Large intestine (tissue), 3 donors: Measurements from ENCODE around the gene UBE3A. TPM values are rescaled to one million over a fixed set of nuclear protein-coding genes. Genes with fewer than 3 reads are reported as not detected.

Experiments
- DNase-seq, 2 donors: peaks; one replicate each; pipeline versions ENCODE4 v3.0.0 to v3.0.0-alpha.2; 2013
- H3K27ac ChIP-seq: one replicate; pipeline ENCODE4 v1.5.1; 2013; ENCODE audit warnings: low read length
- H3K27me3 ChIP-seq: 2 replicates; pipeline ENCODE4 v1.6.1; 2013; ENCODE audit warnings: low read length; ENCODE audit not compliant: control insufficient read depth, insufficient read depth
- H3K36me3 ChIP-seq: 2 replicates; pipeline ENCODE4 v1.6.1; 2013; ENCODE audit warnings: low read length; ENCODE audit not compliant: control insufficient read depth, insufficient read depth
- H3K4me1 ChIP-seq: one replicate; pipeline ENCODE4 v1.6.1; 2013; ENCODE audit warnings: low read length; ENCODE audit not compliant: control insufficient read depth, insufficient read depth
- H3K4me3 ChIP-seq: one replicate; pipeline ENCODE4 v1.5.1; 2013; ENCODE audit warnings: low read length
- H3K9me3 ChIP-seq: one replicate; pipeline ENCODE4 v1.6.1; 2013; ENCODE audit warnings: mild to moderate bottlenecking, low read depth, low read length, moderate library complexity; ENCODE audit not compliant: control insufficient read depth
- WGBS: methylation state at CpG from one replicate; pipeline ENCODE4 v1.1.5; 2013; ENCODE audit warnings: low lambda C conversion rate; ENCODE audit not compliant: insufficient coverage; 5-methylcytosine and 5-hydroxymethylcytosine counted together
- polyA plus RNA-seq: library from polyadenylated mRNA; unstranded; fragments of 120-200 nt; gene quantifications from one replicate; pipeline ENCODE4 v1.2.1, GENCODE V29; 2013

Gene UBE3A
- polyA plus RNA-seq, 1 donor, result 54.5 TPM

GRCh38 chr15:25345943-25346342 lies 92.9 kb downstream of the UBE3A start:
- no CpG with 5 or more reads among the region's 3 CpGs for WGBS
- H3K27ac ChIP-seq, result no peak overlapping the region
- peaks cover 19% of the 10 kb centered on the region for H3K36me3 ChIP-seq
- H3K4me3 ChIP-seq, result no peak overlapping the region
- peaks cover 6% of the 10 kb centered on the region for H3K9me3 ChIP-seq
- no peak for DNase-seq
- H3K27me3 ChIP-seq, result no peaks in the 10 kb centered on the region
- H3K4me1 ChIP-seq, result no peaks in the 10 kb centered on the region

- WGBS, result 90% methylated on average over 2 of the region's 3 CpGs
- no peak for DNase-seq
- Histone ChIP-seq H3K4me3 (no peak overlapping the region), H3K36me3 (peaks cover 29% of the 10 kb centered on the region), H3K4me1 (no peaks in the 10 kb centered on the region), H3K9me3 (peaks cover 3% of the 10 kb centered on the region), H3K27ac (no peak overlapping the region), H3K27me3 (no peaks in the 10 kb centered on the region)
Observed at GRCh38 chr15:25342629-25343028, 96.2 kb downstream of the UBE3A start.

- Histone ChIP-seq H3K4me1 (no peaks in the 10 kb centered on the region), H3K27ac (no peak overlapping the region), H3K36me3 (peaks cover 41% of the 10 kb centered on the region), H3K9me3 (no peaks in the 10 kb centered on the region), H3K4me3 (no peak overlapping the region), H3K27me3 (no peaks in the 10 kb centered on the region)
- DNase-seq, result no peak
- WGBS, result 100% methylated on average over 1 of the region's 2 CpGs
Observed at GRCh38 chr15:25339431-25339830, 99.4 kb downstream of the UBE3A start.

- Histone ChIP-seq H3K9me3 (no peaks in the 10 kb centered on the region), H3K36me3 (peaks cover 37% of the 10 kb centered on the region), H3K27me3 (no peaks in the 10 kb centered on the region), H3K27ac (no peak overlapping the region), H3K4me3 (no peak overlapping the region), H3K4me1 (no peaks in the 10 kb centered on the region)
- WGBS, result 100% methylated on average over 4 of the region's 4 CpGs
- no peak for DNase-seq
Observed at GRCh38 chr15:25335279-25335678, 103.5 kb downstream of the UBE3A start.

- H3K27ac ChIP-seq, result no peak overlapping the region
- H3K9me3 ChIP-seq, result no peaks in the 10 kb centered on the region
- no peak for DNase-seq
- no CpG with 5 or more reads among the region's 2 CpGs for WGBS
- no peaks in the 10 kb centered on the region for H3K27me3 ChIP-seq
- H3K4me1 ChIP-seq, result peaks cover 8% of the 10 kb centered on the region
- peaks cover 22% of the 10 kb centered on the region for H3K36me3 ChIP-seq
- H3K4me3 ChIP-seq, result no peak overlapping the region
Observed at GRCh38 chr15:25333049-25333448, 105.8 kb downstream of the UBE3A start.

- no peak for DNase-seq
- Histone ChIP-seq H3K27me3 (no peaks in the 10 kb centered on the region), H3K36me3 (peaks cover 19% of the 10 kb centered on the region), H3K27ac (no peak overlapping the region), H3K9me3 (no peaks in the 10 kb centered on the region), H3K4me1 (peaks cover 16% of the 10 kb centered on the region), H3K4me3 (no peak overlapping the region)
- WGBS, result 100% methylated on average over 1 of the region's 2 CpGs
Observed at GRCh38 chr15:25332306-25332705, 106.5 kb downstream of the UBE3A start.

- H3K27ac ChIP-seq, result no peak overlapping the region
- H3K36me3 ChIP-seq, result peaks cover 16% of the 10 kb centered on the region
- H3K9me3 ChIP-seq, result no peaks in the 10 kb centered on the region
- H3K4me1 ChIP-seq, result peaks cover 19% of the 10 kb centered on the region
- WGBS, result no CpG with 5 or more reads among the region's 2 CpGs
- no peaks in the 10 kb centered on the region for H3K27me3 ChIP-seq
- no peak overlapping the region for H3K4me3 ChIP-seq
- peak; percentile 15 to 60 for DNase-seq
Observed at GRCh38 chr15:25331860-25332259, 107.0 kb downstream of the UBE3A start.

GRCh38 chr15:25331404-25331803 lies 107.4 kb downstream of the UBE3A start:
- Histone ChIP-seq H3K4me3 (no peak overlapping the region), H3K27ac (no peak overlapping the region), H3K9me3 (no peaks in the 10 kb centered on the region), H3K36me3 (peaks cover 13% of the 10 kb centered on the region), H3K27me3 (no peaks in the 10 kb centered on the region), H3K4me1 (peaks cover 19% of the 10 kb centered on the region)
- DNase-seq, result no peak
- no CpG with 5 or more reads among the region's 2 CpGs for WGBS

- H3K4me1 ChIP-seq, result peaks cover 19% of the 10 kb centered on the region
- no peak overlapping the region for H3K27ac ChIP-seq
- H3K4me3 ChIP-seq, result no peak overlapping the region
- no peaks in the 10 kb centered on the region for H3K27me3 ChIP-seq
- no peaks in the 10 kb centered on the region for H3K9me3 ChIP-seq
- H3K36me3 ChIP-seq, result peaks cover 4% of the 10 kb centered on the region
- no peak for DNase-seq
- 56% methylated on average over 2 of the region's 2 CpGs for WGBS
Observed at GRCh38 chr15:25329696-25330095, 109.1 kb downstream of the UBE3A start.

GRCh38 chr15:25327686-25328085 lies 111.1 kb downstream of the UBE3A start:
- Histone ChIP-seq H3K4me1 (peaks cover 19% of the 10 kb centered on the region), H3K4me3 (no peak overlapping the region), H3K36me3 (peaks cover 2% of the 10 kb centered on the region), H3K27me3 (no peaks in the 10 kb centered on the region), H3K9me3 (no peaks in the 10 kb centered on the region), H3K27ac (peak overlapping the region; percentile 36)
- WGBS, result 20% methylated on average over 1 of the region's 5 CpGs
- peak; percentile 42 to 82 for DNase-seq

GRCh38 chr15:25325187-25325586 lies 113.6 kb downstream of the UBE3A start:
- no CpG with 5 or more reads among the region's 1 CpG for WGBS

More at GRCh38 chr15:25325187-25325586, 113.6 kb downstream of the UBE3A start:
- no peaks in the 10 kb centered on the region for H3K27me3 ChIP-seq
- no peak overlapping the region for H3K4me3 ChIP-seq
- peaks cover 19% of the 10 kb centered on the region for H3K4me1 ChIP-seq
- H3K9me3 ChIP-seq, result peaks cover 11% of the 10 kb centered on the region
- H3K27ac ChIP-seq, result no peak overlapping the region
- DNase-seq, result no peak
- peaks cover 2% of the 10 kb centered on the region for H3K36me3 ChIP-seq
